SK-N-DZ (cell line): ENCODE measurements around the gene RBM6.
"Not testable (repeated sequence)": the region's sequence is repeated elsewhere in the genome, so short reads cannot be mapped to it uniquely, and the experiment has no call there.

Experiments
- DNase-seq: peaks from one replicate; pipeline ENCODE4 v3.0.0-alpha.2; 2015; ENCODE audit warnings: low spot score

RBM6 gene

DNA sequence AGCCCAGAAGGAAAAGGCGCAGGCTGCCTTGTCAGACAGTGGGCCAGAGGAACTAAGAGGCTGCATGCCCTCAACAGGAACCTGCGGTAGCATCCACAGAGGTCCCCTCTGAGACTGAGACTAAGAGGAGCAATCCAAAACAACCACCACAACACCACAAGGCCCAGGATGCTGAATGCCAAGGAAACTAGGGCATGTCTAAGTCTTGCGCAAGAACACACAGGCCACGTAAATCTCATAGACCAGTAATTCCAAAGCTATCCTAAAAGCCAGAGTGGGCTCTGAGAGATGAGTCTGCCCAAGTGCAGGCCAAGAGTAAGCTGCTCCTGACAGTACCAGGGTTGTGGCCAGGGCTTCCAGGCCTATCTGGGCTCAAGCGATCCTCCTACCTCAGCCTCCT lies 23.3 kb upstream of the RBM6 start:
- no peak for DNase-seq

DNA sequence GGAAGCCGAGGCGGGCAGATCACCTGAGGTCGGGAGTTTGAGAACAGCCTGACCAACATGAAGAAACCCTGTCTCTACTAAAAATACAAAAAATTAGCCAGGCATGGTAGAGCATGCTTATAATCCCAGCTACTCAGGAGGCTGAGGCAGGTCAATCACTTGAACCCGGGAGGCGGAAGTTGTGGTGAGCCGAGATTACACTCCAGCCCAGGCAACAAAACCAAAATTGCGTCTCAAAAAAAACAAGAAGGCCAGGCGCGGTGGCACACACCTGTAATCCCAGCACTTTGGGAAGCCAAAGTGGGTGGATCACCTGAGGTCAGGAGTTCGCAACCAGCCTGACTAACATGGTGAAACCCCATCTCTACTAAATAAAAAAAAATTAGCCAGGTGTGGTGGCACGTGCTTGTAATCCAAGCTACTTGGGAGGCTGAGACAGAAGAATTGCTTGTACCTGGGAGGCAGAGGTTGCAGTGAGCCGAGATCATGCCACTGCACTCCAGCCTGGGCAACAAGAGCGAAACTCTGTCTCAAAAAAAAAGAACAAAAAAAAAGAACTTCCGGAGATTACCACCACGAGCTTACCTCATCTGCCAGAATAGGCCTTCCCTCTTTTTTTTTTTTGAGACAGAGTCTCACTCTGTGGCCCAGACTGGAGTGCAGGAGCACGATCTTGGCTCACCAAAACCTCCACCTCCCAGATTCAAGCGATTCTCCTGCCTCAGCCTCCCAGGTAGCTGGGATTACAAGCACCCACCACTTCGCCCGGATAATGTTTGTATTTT lies 22.0 kb upstream of the RBM6 start:
- DNase-seq, result not testable (repeated sequence)

DNA sequence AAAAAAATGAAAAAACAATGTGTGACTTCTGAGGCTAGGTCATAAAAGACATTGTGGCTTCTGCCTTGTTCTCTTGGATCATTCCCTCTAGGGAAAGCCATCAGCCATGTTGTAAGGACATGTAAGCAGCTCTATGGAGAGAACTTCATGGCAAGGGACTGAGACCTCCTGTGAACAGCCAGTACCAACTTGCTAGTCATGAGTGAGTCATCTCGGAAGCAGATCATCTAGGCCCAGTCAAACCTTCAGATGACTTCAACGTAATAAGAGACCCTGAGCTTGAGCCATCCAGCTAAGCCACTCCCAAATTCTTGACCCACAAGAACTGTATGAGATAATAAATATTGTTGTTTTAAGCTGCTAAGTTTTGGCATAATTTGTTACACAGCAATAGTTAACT lies 15.3 kb upstream of the RBM6 start:
- DNase-seq, result no peak

DNA sequence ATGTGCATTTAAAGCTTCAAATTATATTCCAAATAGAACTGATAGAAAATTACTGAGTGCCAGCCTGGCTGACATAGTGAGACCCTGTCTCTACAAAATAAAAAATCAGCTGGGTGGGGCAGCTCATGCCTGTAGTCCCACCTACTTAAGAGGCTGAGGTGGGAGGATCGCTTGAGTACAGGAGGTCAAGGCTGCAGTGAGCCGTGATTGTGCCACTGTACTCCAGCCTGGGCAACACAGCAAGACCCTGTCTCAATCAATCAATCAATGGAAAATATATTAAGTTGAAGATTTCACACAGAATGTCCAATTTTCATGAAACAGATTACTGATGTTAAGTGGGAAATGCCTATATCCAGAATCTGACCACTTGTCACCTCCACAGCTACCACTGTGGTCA lies 14.5 kb upstream of the RBM6 start:
- no peak for DNase-seq

DNA sequence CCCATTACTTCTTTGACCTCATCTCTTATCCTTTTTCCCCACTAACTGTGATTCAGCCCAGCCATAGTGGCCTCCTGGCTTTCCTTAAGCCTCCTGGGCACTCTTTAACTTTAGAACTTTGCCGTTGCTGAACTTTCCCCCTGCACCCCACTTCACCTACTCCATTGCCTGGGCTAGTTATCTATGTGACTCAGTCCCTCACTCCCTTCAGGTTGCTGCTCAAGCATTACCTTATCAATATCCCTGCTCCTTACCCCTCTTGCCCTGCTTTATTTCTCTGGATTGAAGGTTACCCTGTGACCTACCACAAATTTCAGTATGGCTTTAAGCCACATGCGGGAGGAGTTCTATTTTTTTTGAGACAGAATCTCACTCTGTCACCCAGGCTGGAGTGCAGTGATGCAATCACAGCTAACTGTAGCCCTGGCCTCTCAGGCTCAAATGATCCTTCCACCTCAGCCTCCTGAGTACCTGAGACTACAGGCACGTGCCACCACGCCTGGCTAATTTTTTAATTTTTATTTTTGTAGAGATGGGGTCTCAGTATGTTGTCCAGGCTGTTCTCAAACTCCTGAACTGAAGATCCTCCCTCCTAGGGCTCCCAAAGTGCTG lies 13.7 kb upstream of the RBM6 start:
- DNase-seq, result no peak

DNA sequence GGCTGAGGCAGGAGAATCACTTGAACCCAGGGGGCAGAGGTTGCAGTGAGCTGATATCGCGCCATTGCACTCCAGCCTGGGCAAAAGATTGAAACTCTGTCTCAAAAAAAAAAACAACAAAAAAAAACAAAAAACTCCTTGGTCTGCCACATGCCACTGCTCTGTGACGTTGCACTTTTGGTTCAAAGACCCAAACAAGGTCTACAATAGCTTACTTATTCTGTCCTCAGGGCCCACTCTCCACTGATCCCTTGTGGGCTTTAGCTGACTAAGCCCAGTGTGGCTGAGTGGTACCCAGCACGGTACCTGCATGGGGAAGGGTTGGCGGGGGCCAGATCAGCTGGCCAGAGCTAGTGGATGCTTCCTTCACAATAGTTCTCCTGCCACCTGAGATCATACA lies 12.2 kb upstream of the RBM6 start:
- no peak for DNase-seq

DNA sequence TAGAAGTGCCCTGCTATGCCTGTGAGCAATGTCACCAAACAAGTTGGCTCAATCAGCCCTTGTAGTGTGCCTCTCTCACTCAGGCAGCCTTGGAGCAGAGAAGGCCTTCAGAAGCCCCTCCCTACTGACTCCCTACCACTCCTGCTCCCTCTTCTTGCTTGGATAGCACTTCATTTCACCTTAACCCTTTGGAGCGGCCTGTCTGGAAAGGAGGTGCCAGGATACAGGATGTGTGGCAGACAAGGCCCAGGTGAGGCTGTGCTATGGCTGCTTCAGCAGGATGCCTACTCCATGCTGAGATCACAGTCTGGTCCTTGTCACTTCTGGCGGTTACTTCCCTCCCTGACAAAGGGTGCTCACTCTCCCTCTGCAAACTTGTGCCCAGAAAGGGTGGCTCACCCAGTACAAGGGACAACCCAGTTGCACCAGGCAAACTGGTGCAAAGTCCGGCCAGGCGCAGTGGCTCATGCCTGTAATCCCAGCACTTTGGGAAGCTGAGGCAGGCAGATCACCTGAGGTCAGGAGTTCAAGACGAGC lies 11.4 kb upstream of the RBM6 start:
- no peak for DNase-seq

DNA sequence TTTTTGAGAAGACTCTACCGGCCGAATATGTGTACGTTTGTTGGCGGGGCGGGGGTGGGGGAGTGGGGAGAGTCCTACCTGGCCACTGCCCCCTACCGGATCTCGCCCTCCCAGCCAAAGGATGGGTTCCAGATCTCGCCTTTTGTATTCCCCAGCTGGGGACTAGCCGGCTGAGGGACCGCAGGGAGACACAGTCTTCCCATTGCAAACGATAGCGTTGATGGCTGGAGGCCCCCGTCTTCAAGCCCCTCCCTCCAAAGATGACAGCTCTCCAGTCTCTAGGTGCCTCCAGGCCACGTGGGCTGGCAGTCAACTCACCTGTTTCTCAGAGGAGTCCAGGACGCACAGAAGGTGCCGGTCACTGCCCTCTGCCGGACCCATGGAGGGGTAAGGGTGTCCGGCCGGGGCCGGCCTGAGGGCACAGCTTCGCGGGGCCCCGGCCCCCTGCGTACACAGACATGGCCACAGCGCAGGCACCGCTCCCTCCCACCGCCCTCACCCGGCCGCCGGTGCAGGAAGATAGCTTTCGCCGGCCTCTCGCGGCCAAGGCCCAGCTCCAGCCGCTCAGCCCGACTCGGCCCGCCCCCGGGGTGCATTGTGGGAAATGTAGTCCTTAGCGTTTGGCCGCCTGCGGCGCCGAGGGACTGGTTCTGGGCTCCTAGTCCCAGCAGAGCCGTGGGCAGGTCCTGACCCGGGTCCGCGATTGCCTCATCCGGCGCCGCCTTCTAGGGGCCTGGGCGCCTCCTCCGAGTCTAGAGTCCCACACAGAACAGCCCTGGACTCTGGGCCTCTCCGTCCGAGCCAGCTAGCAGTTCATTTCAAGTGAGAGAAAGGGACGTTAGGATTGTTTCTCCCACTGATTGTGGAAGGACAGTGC lies 10.4 kb upstream of the RBM6 start, which contains the start of gene MON1A:
TSS of gene MON1A (minus strand) at position 521 of the 877 bp plus-strand sequence. CDS start 16,465 bp downstream, outside the sequence.
- peak; percentile 91 for DNase-seq

DNA sequence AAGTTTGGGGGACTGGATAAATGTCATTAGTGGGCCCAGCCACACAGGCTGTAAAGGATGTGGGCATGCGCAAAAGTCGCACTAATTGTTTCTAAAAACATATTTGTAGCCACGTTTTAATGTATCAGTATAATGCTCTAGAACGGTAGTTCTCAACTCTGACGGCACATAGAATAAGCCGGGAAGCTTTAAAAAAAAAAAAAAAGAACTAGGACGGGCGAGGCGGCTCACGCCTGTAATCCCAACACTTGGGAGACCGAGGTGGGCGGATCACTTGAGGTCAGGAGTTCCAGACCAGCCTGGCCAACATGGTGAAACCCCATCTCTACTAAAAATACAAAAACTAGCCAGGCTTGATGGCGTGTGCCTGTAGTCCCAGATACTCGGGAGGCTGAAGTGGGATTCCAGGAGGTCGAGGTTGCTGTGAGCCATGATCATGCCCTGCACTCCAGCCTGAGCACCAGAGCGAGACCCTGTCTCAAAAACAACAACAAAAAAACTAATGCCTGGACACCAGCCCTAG lies 9.7 kb upstream of the RBM6 start:
- no peak for DNase-seq

DNA sequence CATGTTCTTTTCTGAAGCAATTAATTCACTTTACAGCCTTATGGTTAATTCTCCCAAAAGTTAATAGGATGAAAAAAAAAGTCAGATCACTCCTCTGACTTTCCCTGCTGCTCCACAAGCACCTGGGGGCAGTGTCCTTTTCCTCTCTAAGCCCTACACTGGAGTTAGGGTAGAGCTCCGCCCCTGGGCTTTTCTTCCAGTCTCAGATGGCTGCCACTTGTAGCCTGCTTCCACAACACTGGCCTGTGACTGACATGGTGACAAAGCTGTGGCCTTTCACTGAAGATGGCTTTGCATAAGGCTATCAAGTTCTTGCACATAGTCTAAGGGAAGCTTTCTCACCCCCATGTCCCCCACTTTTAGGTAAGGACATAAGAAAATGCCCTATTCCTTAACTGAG lies 9.0 kb upstream of the RBM6 start:
- peak; percentile 41 for DNase-seq

DNA sequence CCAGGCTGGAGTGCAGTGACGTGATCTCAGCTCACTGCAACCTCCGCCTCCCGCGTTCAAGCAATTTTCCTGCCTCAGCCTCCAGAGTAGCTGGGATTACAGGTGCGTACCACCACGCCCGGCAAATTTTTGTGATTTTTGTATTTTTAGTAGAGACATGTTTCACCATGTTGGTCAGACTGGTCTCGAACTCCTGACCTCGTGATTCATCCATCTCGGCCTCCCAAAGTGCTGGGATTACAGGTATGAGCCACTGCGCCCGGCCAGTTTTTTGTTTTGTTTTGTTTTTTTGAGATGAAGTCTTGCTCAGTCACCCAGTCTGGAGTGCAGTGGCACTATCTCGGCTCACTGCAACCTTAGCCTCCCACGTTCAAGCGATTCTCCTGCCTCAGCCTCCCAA lies 7.7 kb upstream of the RBM6 start:
- not testable (repeated sequence) for DNase-seq

DNA sequence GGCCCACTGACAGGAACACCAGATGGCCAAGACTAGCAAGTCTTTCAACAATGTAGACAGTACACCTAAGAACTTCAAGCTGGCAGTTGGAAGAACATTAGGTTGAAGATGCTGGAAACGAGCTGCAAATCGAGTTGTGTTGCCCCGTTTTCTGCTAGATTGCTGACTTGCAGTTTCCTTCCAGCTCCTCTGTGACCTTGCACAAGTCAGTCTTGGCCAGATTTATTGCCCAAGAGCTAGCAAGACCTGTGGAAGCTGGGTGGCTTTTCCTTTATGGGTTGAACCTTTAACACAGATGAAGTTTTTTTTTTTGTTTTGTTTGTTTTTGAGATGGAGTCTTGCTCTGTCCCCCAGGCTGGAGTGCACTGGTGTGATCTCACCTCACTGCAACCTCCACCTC lies 2.9 kb upstream of the RBM6 start:
- DNase-seq, result no peak

DNA sequence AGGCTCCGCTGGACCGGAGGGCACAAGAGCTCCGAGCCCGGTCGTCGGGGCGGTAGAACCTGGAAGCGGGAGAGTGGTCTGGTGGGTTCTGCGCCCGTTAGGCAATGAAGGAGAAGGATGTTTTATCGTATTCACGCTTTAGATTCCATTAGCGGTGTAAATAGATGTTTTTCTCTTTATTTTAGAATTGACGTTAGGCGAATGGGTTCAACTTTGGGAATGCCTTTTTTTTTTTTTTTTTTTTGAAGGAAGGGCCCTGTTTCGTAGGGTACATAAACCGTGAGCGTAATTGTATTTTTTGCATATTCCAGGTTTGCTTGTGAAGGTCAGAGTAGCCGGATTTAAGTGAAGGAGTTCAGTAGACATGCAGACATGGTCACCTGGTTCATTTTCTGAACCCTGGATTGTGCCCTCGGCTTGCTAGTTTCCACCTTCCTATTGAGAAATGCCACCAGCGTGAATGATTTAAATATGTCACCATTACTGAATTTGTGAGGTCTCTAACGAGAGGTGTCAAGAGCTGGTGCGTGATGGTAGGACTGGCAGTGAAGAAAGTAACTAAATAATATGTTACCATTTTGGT lies 808 bp downstream of the RBM6 start:
- no peak for DNase-seq

DNA sequence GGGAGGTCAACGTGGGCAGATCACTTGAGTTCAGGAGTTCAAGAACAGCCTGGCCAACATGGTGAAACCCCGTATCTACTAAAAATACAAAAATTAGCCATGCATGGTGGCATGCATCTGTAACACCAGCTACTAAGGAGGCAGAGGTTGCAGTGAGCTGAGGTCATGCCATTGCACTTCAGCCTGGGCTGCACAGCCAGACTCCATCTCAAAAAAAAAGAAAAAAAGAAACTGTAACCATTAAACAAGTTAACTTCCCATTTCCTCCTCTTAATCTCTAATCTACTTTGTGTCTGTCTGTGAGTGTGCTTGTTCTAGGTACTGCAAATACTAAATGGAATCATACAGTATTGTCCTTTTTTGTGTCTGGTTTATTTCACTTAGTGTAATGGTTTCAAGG lies 2.7 kb downstream of the RBM6 start:
- DNase-seq, result no peak

DNA sequence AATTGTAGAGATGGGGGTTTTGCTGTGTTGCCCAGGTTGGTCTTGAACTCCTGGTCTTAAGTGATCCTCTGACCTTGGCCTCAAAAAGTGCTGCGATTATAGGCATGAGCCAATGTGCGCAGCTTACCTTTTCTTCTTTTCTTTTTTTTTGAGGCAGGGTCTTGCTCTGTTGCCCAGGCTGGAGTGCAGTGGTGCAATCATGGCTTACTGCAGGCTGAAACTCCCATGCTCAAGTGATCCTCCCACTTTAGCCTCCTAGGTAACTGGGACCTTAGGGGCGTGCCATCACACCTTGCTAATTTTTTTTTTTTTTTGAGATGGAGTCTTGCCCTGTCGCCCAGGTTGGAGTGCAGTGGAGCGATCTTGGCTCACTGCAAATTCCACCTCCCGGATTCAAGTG lies 13.0 kb downstream of the RBM6 start:
- no peak for DNase-seq

DNA sequence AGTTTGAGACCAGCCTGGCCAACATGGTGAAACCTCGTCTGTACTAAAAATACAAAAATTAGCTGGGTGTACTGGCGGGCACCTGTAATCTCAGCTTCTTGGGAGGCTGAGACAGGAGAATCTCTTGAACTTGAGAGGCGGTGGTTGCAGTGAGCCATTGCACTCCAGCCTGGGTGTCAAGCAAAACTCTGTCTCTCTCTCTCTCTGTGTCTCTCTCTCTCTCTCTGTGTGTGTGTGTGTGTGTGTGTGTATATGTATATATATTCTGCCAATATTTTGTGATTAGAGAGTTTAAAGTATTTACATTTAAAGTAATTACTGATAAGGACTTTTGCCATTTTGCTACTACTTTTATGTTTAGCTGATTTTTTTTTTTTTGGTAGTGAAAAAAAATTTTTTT lies 15.7 kb downstream of the RBM6 start:
- DNase-seq, result no peak

DNA sequence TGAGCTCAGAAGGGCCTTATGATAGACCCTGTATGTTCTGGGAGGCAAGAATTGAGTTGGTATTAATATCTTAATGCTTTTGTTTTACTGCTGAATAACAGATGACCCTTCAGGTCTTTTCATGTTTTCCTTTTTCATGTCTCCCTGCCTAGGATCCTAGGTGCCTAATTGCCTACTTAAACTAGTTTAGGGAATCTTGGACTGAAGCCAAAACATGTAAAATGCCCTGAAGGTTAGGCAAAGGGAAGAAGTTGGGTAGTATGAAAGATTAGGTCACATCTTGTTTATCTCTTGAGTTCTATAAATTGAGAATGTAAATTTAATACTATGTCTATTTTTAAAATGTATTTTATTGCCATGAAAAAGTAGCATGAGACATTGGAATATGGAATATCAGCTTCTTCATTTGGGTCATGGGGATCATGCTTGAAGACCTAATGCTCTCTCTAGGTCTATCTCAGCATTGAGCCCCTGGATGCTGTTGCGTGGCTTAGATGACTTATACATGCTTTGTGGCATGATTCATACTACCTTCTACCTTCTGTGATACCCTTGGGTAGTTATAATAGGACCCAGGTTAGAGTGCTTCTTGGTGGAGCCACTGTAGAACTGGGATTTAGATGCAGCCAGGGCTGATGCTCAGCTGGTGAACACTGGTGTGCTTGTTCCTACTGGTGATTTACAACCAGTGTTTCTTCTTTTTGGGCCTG lies 26.4 kb downstream of the RBM6 start:
- no peak for DNase-seq

DNA sequence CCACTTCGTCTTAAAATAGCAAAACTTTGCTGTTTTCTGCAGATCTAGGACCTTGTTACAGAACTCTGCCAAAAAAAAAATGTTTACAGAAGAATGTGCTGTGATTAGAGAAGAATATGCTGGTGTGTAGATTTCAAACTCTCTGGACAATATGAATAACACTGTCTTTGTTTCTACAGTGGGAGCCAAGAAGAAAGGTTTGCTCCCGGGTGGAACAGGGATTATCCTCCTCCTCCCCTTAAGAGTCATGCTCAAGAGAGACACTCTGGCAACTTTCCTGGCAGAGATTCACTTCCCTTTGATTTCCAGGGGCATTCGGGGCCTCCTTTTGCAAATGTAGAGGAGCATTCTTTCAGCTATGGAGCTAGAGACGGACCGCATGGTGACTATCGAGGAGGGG lies 27.3 kb downstream of the RBM6 start:
- no peak for DNase-seq

DNA sequence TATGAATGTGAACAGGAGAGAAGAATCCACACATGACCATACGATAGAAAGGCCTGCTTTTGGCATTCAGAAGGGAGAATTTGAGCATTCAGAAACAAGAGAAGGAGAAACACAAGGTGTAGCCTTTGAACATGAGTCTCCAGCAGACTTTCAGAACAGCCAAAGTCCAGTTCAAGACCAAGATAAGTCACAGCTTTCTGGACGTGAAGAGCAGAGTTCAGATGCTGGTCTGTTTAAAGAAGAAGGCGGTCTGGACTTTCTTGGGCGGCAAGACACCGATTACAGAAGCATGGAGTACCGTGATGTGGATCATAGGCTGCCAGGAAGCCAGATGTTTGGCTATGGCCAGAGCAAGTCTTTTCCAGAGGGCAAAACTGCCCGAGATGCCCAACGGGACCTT lies 28.4 kb downstream of the RBM6 start:
- DNase-seq, result no peak

DNA sequence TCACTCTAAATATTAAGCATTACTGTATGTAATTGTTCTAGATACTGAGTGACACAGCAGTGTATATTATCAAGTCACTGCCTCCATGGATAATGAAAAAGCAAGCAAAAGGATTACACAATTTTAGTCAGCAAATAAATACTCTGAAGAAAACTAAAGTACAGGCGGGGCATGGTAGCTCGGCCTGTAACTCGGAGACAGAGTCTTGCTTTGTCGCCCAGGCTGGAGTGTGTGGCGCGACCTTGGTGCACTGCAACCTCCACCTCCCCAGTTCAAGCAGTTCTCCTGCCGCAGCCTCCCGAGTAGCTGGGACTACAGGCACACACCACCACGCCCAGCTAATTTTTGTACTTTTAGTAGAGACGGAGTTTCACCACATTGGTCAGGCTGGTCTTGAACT lies 32.7 kb downstream of the RBM6 start:
- no peak for DNase-seq

DNA sequence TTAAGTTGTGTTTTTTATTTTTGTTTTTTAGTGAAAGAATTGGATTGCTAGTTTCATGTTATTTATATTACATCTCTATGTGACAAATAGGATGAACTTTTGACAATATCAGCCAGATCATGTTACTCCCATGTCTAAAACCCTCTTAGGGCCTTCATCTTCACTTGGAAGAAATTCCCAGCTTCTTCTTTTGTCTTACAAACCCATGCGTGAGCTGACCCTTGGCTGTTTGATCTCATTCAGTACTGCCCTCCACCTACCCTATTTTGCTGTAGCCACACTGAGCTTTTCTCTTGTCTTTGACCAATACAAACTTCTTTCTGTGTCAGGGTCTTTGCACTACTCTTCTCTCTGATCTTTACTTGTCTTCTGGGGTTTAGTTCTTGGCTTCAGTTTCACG lies 37.0 kb downstream of the RBM6 start:
- no peak for DNase-seq
